G401 (cell line): ENCODE results near the gene MED27. TPM values are rescaled to one million over a fixed set of nuclear protein-coding genes. Genes with fewer than 3 reads are reported as not detected.
A peak's percentile ranks its signal among the peaks of the same experiment; 100 is the strongest.

Source experiments
- DNase-seq: peaks from one replicate; pipeline ENCODE4 v3.0.0-alpha.2; 2015; ENCODE audit warnings: low spot score
- in situ Hi-C: cut with HindIII; loops from 2 replicates; pipeline ENCODE4 v1.10.0; 2016; ENCODE audit warnings: low sequenced_read_pairs, mixed read lengths
- total RNA-seq: library from RNA; depleted of rRNA; stranded (reverse); fragments of >200 nt; shearing (Covaris generic); gene quantifications from 2 replicates; pipeline ENCODE4 v1.2.3, GENCODE V29; 2014; rRNA removed

The MED27 gene
- 27.8 and 46.7 TPM in 2 replicates for total RNA-seq

- peak; percentile 92 for DNase-seq
- in situ Hi-C loops, result no loop called here
These were observed at the start of gene MED27 for GRCh38 chr9:132079391-132080091. MED27 (minus strand) TSS chr9:132079867; CDS start chr9:132079844, 23 bp downstream.

- no peak for DNase-seq
- in situ Hi-C loops, result no loop called here
These were observed 48.3 kb upstream of the MED27 start for GRCh38 chr9:132127888-132128534.

- DNase-seq, result peak; percentile 56
- in situ Hi-C loops, result no loop called here
These were observed 47.1 kb upstream of the MED27 start for GRCh38 chr9:132126680-132127236.

GRCh38 chr9:132125944-132126679 is 46.4 kb upstream of the MED27 start:
- in situ Hi-C loops, result no loop called here
- peak; percentile 57 for DNase-seq

GRCh38 chr9:132125361-132125760 is 45.7 kb upstream of the MED27 start:
- no peak for DNase-seq
- in situ Hi-C loops, result no loop called here

- in situ Hi-C loops, result no loop called here
- DNase-seq, result no peak
These were observed 45.1 kb upstream of the MED27 start for GRCh38 chr9:132124800-132125199.

GRCh38 chr9:132121021-132121420 is 41.4 kb upstream of the MED27 start:
- in situ Hi-C loops, result no loop called here

GRCh38 chr9:132117694-132118093 is 38.0 kb upstream of the MED27 start:
- DNase-seq, result no peak
- in situ Hi-C loops, result no loop called here

More at GRCh38 chr9:132121021-132121420, 41.4 kb upstream of the MED27 start:
- DNase-seq, result no peak

- in situ Hi-C loops, result no loop called here
- DNase-seq, result no peak
These were observed 36.9 kb upstream of the MED27 start for GRCh38 chr9:132116583-132116982.

- in situ Hi-C loops, result no loop called here
- no peak for DNase-seq
These were observed 34.5 kb upstream of the MED27 start for GRCh38 chr9:132114102-132114707.

GRCh38 chr9:132109291-132109690 is 29.6 kb upstream of the MED27 start:
- DNase-seq, result peak; percentile 42
- in situ Hi-C loops, result no loop called here

GRCh38 chr9:132108728-132109127 is 29.1 kb upstream of the MED27 start:
- in situ Hi-C loops, result no loop called here

GRCh38 chr9:132099741-132100407 is 20.2 kb upstream of the MED27 start:
- DNase-seq, result no peak
- in situ Hi-C loops, result no loop called here

More at GRCh38 chr9:132108728-132109127, 29.1 kb upstream of the MED27 start:
- DNase-seq, result no peak

GRCh38 chr9:132099167-132099566 is 19.5 kb upstream of the MED27 start:
- no peak for DNase-seq
- in situ Hi-C loops, result no loop called here

- in situ Hi-C loops, result no loop called here
- DNase-seq, result no peak
These were observed 14.7 kb upstream of the MED27 start for GRCh38 chr9:132094314-132094791.

- no peak for DNase-seq
- in situ Hi-C loops, result no loop called here
These were observed 11.1 kb upstream of the MED27 start for GRCh38 chr9:132090771-132091170.

- in situ Hi-C loops, result no loop called here
- no peak for DNase-seq
These were observed 7.9 kb upstream of the MED27 start for GRCh38 chr9:132087438-132088030.

GRCh38 chr9:132082188-132082587 is 2.5 kb upstream of the MED27 start:
- in situ Hi-C loops, result no loop called here
- no peak for DNase-seq
